HEK293T (cell line): Measurements from ENCODE around the gene DHX16.

Experiments
- FOXK2 ChIP-seq: fragments of 450-650 bp; IDR thresholded peaks from 2 replicates; pipeline ENCODE4 v1.6.1; 2016; ENCODE audit warnings: mild to moderate bottlenecking
- LEF1 ChIP-seq: fragments of 450-650 bp; IDR thresholded peaks from 2 replicates; pipeline ENCODE4 v1.6.1; 2017; ENCODE audit warnings: mild to moderate bottlenecking, borderline replicate concordance

DNA sequence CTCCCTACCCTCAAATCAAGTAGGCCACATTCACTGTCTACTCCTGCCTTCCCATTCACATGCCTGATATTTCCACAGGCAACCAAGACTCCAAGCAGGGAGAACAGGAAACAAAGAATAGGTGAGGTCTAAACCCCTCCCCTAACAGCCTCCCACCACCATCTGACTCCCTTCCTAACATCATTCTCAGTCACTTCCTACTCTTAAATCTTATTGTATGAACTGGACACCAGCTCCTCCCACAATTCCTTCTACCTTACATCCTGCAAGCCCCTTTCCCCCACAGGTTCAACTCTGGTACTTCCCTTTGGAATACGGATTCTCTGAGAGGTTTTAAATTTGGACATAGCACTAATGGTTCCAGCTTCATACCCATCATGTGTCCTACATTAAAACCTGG is 26.8 kb downstream of the DHX16 start:
- TF ChIP-seq LEF1 (no peak), FOXK2 (no peak)
